H9 (cell line): ENCODE results near the gene CLBA1. TPM values are rescaled to one million over a fixed set of nuclear protein-coding genes. Genes with fewer than 3 reads are reported as not detected.

Experiments used
- DNase-seq: peaks from one replicate; pipeline ENCODE4 v3.0.0-alpha.2; 2017
- H2AFZ ChIP-seq: one replicate; pipeline ENCODE4 v1.6.1; 2013; ENCODE audit warnings: mild to moderate bottlenecking, low read length, control low read depth, moderate library complexity
- H2AK5ac ChIP-seq: 2 replicates; pipeline ENCODE4 v1.6.1; 2013; ENCODE audit warnings: low read length, control low read depth, mixed read lengths; ENCODE audit not compliant: insufficient read length
- H2BK120ac ChIP-seq: one replicate; pipeline ENCODE4 v1.6.1; 2013; ENCODE audit warnings: low read depth, mild to moderate bottlenecking, low read length, control low read depth, inconsistent platforms; ENCODE audit not compliant: poor library complexity, severe bottlenecking
- H2BK12ac ChIP-seq: 2 replicates; pipeline ENCODE4 v1.6.1; 2013; ENCODE audit warnings: low read length, control low read depth, mixed read lengths, low read depth; ENCODE audit not compliant: insufficient read length
- H2BK15ac ChIP-seq: 2 replicates; pipeline ENCODE4 v1.6.1; 2013; ENCODE audit warnings: low read depth, low read length, control low read depth
- H2BK20ac ChIP-seq: one replicate; pipeline ENCODE4 v1.6.1; 2013; ENCODE audit warnings: low read depth, mild to moderate bottlenecking, low read length, control low read depth, inconsistent platforms; ENCODE audit not compliant: poor library complexity, severe bottlenecking
- H2BK5ac ChIP-seq: 2 replicates; pipeline ENCODE4 v1.6.1; 2013; ENCODE audit warnings: low read length, control low read depth, mixed read lengths; ENCODE audit not compliant: insufficient read length
- H3K14ac ChIP-seq: 2 replicates; pipeline ENCODE4 v1.6.1; 2013; ENCODE audit warnings: low read length, control low read depth; ENCODE audit not compliant: insufficient read depth
- H3K18ac ChIP-seq: 2 replicates; pipeline ENCODE4 v1.6.1; 2013; ENCODE audit warnings: low read depth, mild to moderate bottlenecking, mixed read lengths, low read length, control low read depth; ENCODE audit not compliant: insufficient read length
- H3K23ac ChIP-seq: 2 replicates; pipeline ENCODE4 v1.6.1; 2013; ENCODE audit warnings: low read length, control low read depth, mixed read lengths, low read depth; ENCODE audit not compliant: insufficient read length
- H3K23me2 ChIP-seq: 2 replicates; pipeline ENCODE4 v1.6.1; 2013; ENCODE audit warnings: low read depth, mild to moderate bottlenecking, mixed read lengths, low read length, control low read depth; ENCODE audit not compliant: insufficient read length, poor library complexity, severe bottlenecking
- H3K27ac ChIP-seq: 2 replicates; pipeline ENCODE4 v1.5.1; 2013; ENCODE audit warnings: low read length, control low read depth, mixed read lengths, low read depth; ENCODE audit not compliant: insufficient read length
- H3K27me3 ChIP-seq: 2 replicates; pipeline ENCODE4 v1.6.1; 2013; ENCODE audit warnings: low read length, control low read depth, inconsistent platforms; ENCODE audit not compliant: insufficient read depth
- H3K4ac ChIP-seq: 2 replicates; pipeline ENCODE4 v1.6.1; 2013; ENCODE audit warnings: low read depth, mild to moderate bottlenecking, control low read depth, inconsistent platforms, low read length, moderate library complexity
- H3K4me1 ChIP-seq: 2 replicates; pipeline ENCODE4 v1.6.1; 2013; ENCODE audit warnings: low read length, control low read depth, inconsistent platforms; ENCODE audit not compliant: insufficient read depth
- H3K4me2 ChIP-seq: 2 replicates; pipeline ENCODE4 v1.6.1; 2013; ENCODE audit warnings: low read length, control low read depth, mixed read lengths; ENCODE audit not compliant: insufficient read length, insufficient read depth
- H3K56ac ChIP-seq: 2 replicates; pipeline ENCODE4 v1.6.1; 2013; ENCODE audit warnings: low read depth, mild to moderate bottlenecking, mixed read lengths, low read length, control low read depth; ENCODE audit not compliant: insufficient read length
- H3K79me1 ChIP-seq: 2 replicates; pipeline ENCODE4 v1.6.1; 2013; ENCODE audit warnings: low read depth, mild to moderate bottlenecking, moderate library complexity, low read length, control low read depth, inconsistent platforms; ENCODE audit not compliant: insufficient read depth, poor library complexity, severe bottlenecking
- H3K79me2 ChIP-seq: 2 replicates; pipeline ENCODE4 v1.6.1; 2013; ENCODE audit warnings: low read length, control low read depth, inconsistent platforms; ENCODE audit not compliant: insufficient read depth
- H3K9ac ChIP-seq: 2 replicates; pipeline ENCODE4 v1.6.1; 2013; ENCODE audit warnings: low read length, control low read depth, mixed read lengths; ENCODE audit not compliant: insufficient read length; ENCODE audit errors: extremely low read depth
- H3K9me3 ChIP-seq: one replicate; pipeline ENCODE4 v1.6.1; 2013; ENCODE audit warnings: low read depth, low read length, inconsistent platforms; ENCODE audit not compliant: control insufficient read depth
- H3T11ph ChIP-seq: one replicate; pipeline ENCODE4 v1.6.1; 2013; ENCODE audit warnings: mild to moderate bottlenecking, low read length, control low read depth, inconsistent platforms
- H4K20me1 ChIP-seq: one replicate; pipeline ENCODE4 v1.6.1; 2013; ENCODE audit not compliant: control insufficient read depth, insufficient read length, insufficient read depth
- H4K5ac ChIP-seq: 2 replicates; pipeline ENCODE4 v1.6.1; 2013; ENCODE audit warnings: low read depth, mild to moderate bottlenecking, mixed read lengths, low read length, control low read depth; ENCODE audit not compliant: insufficient read length
- H4K8ac ChIP-seq: replicated peaks from 2 replicates; pipeline ENCODE4 v1.6.1; 2013; ENCODE audit warnings: low read length, control low read depth, mixed read lengths, low read depth; ENCODE audit not compliant: insufficient read length
- H4K91ac ChIP-seq: 2 replicates; pipeline ENCODE4 v1.6.1; 2013; ENCODE audit warnings: low read depth, mild to moderate bottlenecking, moderate library complexity, mixed read lengths, low read length, control low read depth; ENCODE audit not compliant: insufficient read length
- H3K27ac Mint-ChIP-seq, 3 experiments: 2 replicates in 2 of 3; 3 replicates in 1 of 3; pipeline ENCODE4 v1.8.0; 2020 to 2021; ENCODE audit warnings: mixed read lengths in 3 of 3, mild to moderate bottlenecking in 1 of 3, moderate library complexity in 1 of 3
- H3K27me3 Mint-ChIP-seq: 2 replicates; pipeline ENCODE4 v1.8.0; 2021; ENCODE audit warnings: low read depth, mild to moderate bottlenecking, moderate library complexity, mixed read lengths
- H3K36me3 Mint-ChIP-seq, 3 experiments: 2 replicates in 2 of 3; 3 replicates in 1 of 3; pipeline ENCODE4 v1.8.0; 2020 to 2021; ENCODE audit warnings: low read depth in 3 of 3, mixed read lengths in 3 of 3; ENCODE audit not compliant: insufficient read depth in 1 of 3
- H3K4me1 Mint-ChIP-seq, 2 experiments: 2 replicates each; pipeline ENCODE4 v1.8.0; 2020; ENCODE audit warnings: mixed read lengths in 2 of 2
- H3K4me3 Mint-ChIP-seq, 2 experiments: 2 replicates in 1 of 2; 3 replicates in 1 of 2; pipeline ENCODE4 v1.8.0; 2020 to 2021; ENCODE audit warnings: mild to moderate bottlenecking in 2 of 2, mixed read lengths in 2 of 2, moderate library complexity in 1 of 2
- H3K9me3 Mint-ChIP-seq, 2 experiments: 2 replicates in 1 of 2; 3 replicates in 1 of 2; pipeline ENCODE4 v1.8.0; 2020; ENCODE audit warnings: mild to moderate bottlenecking in 2 of 2, mixed read lengths in 2 of 2, moderate library complexity in 1 of 2
- WGBS: extraction: QIAGEN DNeasy Blood & Tissue Kit; methylation state at CpG from one replicate; pipeline ENCODE4 v1.1.7; 2013; ENCODE audit warnings: missing lambda C conversion rate, low lambda C conversion rate, mixed read lengths; ENCODE audit not compliant: insufficient read length; ENCODE audit errors: extremely low coverage; 5-methylcytosine and 5-hydroxymethylcytosine counted together
- total RNA-seq: library from RNA; stranded (reverse); gene quantifications from 2 replicates; pipeline ENCODE4 v1.2.1, GENCODE V29; 2021
- TF ChIP-seq, protein P1 (sequence below): fragments of 200-600 bp; sonication (generic); conservative IDR thresholded peaks from 3 replicates; pipeline ENCODE4 v1.8.0; 2021; ENCODE audit warnings: antibody characterized with exemption, mild to moderate bottlenecking

Gene CLBA1
- total RNA-seq, 1 experiment from 2014 or later = 2.4 TPM

DNA sequence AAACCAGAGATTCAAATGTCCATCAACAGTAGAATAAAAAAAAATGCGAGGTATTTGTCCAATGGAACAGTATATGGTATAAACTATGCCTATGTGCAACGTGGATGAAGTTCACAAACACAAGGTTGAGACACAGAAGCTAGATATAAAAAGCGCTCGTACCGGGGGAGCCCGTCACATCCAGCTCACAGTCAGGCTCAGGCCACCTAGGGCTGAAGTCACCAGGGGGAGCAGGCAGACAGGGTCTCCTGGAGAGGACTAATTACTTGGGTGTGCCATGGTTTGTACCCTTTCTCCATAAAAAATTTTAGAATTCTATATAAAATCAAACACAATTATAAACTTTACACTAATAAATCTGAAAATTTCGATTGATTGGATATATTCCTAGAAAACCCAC is 21.0 kb upstream of the CLBA1 start:
- Histone ChIP-seq H4K5ac (no peak overlapping the region), H3K23me2 (peaks cover 6% of the 10 kb centered on the region), H3K56ac (no peak overlapping the region), H2BK5ac (no peak overlapping the region), H3K4ac (no peak overlapping the region), H3K79me2 (no peaks in the 10 kb centered on the region), H3K14ac (no peak overlapping the region), H3K4me1 (peaks cover 3% of the 10 kb centered on the region; the same call in 1 of the 2 replicates), H3K9me3 (no peaks in the 10 kb centered on the region), H2BK12ac (no peak overlapping the region), H4K8ac (no peak overlapping the region), H3K79me1 (no peaks in the 10 kb centered on the region), H2BK15ac (no peak overlapping the region), H2BK120ac (no peak overlapping the region), H2AFZ (no peak overlapping the region), H3T11ph (no peak overlapping the region), H2AK5ac (no peak overlapping the region), H3K9ac (no peak overlapping the region), H2BK20ac (no peak overlapping the region), H4K91ac (no peak overlapping the region), H4K20me1 (no peaks in the 10 kb centered on the region), H3K27ac (no peak overlapping the region), H3K18ac (no peak overlapping the region), H3K23ac (no peak overlapping the region), H3K27me3 (no peaks in the 10 kb centered on the region; the same call in 1 of the 2 replicates), H3K4me2 (no peak overlapping the region)
- Mint-ChIP-seq H3K4me1 (peaks cover 11 to 17% of the 10 kb centered on the region in 2 experiments), H3K9me3 (no peaks in the 10 kb centered on the region), H3K27me3 (peaks cover 23% of the 10 kb centered on the region), H3K4me3 (no peak overlapping the region), H3K36me3 (no peaks in the 10 kb centered on the region), H3K27ac (no peak overlapping the region)
- no peak for DNase-seq
- TF ChIP-seq, protein P1, sequence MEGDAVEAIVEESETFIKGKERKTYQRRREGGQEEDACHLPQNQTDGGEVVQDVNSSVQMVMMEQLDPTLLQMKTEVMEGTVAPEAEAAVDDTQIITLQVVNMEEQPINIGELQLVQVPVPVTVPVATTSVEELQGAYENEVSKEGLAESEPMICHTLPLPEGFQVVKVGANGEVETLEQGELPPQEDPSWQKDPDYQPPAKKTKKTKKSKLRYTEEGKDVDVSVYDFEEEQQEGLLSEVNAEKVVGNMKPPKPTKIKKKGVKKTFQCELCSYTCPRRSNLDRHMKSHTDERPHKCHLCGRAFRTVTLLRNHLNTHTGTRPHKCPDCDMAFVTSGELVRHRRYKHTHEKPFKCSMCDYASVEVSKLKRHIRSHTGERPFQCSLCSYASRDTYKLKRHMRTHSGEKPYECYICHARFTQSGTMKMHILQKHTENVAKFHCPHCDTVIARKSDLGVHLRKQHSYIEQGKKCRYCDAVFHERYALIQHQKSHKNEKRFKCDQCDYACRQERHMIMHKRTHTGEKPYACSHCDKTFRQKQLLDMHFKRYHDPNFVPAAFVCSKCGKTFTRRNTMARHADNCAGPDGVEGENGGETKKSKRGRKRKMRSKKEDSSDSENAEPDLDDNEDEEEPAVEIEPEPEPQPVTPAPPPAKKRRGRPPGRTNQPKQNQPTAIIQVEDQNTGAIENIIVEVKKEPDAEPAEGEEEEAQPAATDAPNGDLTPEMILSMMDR = no peak
- WGBS = no CpG with 5 or more reads among the region's 7 CpGs
